Stimulated activated CD4-positive, alpha-beta T cell treated with anti-CD3 and anti-CD28 coated beads, Interleukin-15, amount 100 ng/mL, for 48 hours (primary cell): ENCODE data around the gene GGA2.
"Not testable (repeated sequence)": the region's sequence is repeated elsewhere in the genome, so short reads cannot be mapped to it uniquely, and the experiment has no call there.

Experiments used
- DNase-seq, 2 donors: peaks; one replicate each; pipeline ENCODE4 v3.0.0-alpha.2; 2020; ENCODE audit warnings: low read depth in 2 of 2

The GGA2 gene

GRCh38 chr16:23504076-23504452 is 6.2 kb downstream of the GGA2 start:
- DNase-seq: no peak

GRCh38 chr16:23502466-23502865 is 7.8 kb downstream of the GGA2 start:
- no peak for DNase-seq

GRCh38 chr16:23501291-23501690 is 9.0 kb downstream of the GGA2 start:
- DNase-seq: no peak

- DNase-seq: no peak
Measured at GRCh38 chr16:23500862-23501225, 9.4 kb downstream of the GGA2 start.

- DNase-seq: no peak
Measured at GRCh38 chr16:23500212-23500861, 10.0 kb downstream of the GGA2 start.

- DNase-seq: no peak
Measured at GRCh38 chr16:23499801-23500200, 10.5 kb downstream of the GGA2 start.

GRCh38 chr16:23498863-23499262 is 11.4 kb downstream of the GGA2 start:
- no peak for DNase-seq

- DNase-seq: no peak
Measured at GRCh38 chr16:23497543-23497868, 12.8 kb downstream of the GGA2 start.

- no peak for DNase-seq
Measured at GRCh38 chr16:23496821-23497542, 13.3 kb downstream of the GGA2 start.

- DNase-seq: no peak
Measured at GRCh38 chr16:23495671-23496070, 14.6 kb downstream of the GGA2 start.

- no peak for DNase-seq
Measured at GRCh38 chr16:23494188-23494587, 16.1 kb downstream of the GGA2 start.

GRCh38 chr16:23491490-23492391 is 18.6 kb downstream of the GGA2 start:
- no peak for DNase-seq

GRCh38 chr16:23486480-23486879 is 23.8 kb downstream of the GGA2 start:
- DNase-seq: no peak

- no peak for DNase-seq
Measured at GRCh38 chr16:23485841-23486240, 24.5 kb downstream of the GGA2 start.

- DNase-seq: no peak
Measured at GRCh38 chr16:23485257-23485614, 25.1 kb downstream of the GGA2 start.

- no peak for DNase-seq
Measured at GRCh38 chr16:23484510-23485256, 25.6 kb downstream of the GGA2 start.

GRCh38 chr16:23483492-23483891 is 26.8 kb downstream of the GGA2 start:
- not testable (repeated sequence) for DNase-seq

- no peak for DNase-seq
Measured at GRCh38 chr16:23482778-23483177, 27.5 kb downstream of the GGA2 start.

GRCh38 chr16:23480257-23480656 is 30.0 kb downstream of the GGA2 start:
- no peak for DNase-seq

- DNase-seq: no peak
Measured at GRCh38 chr16:23479138-23479537, 31.2 kb downstream of the GGA2 start.

- no peak for DNase-seq
Measured at GRCh38 chr16:23478566-23478965, 31.7 kb downstream of the GGA2 start.

GRCh38 chr16:23476289-23476688 is 34.0 kb downstream of the GGA2 start:
- no peak for DNase-seq
